Common myeloid progenitor, CD34-positive (primary cell): ENCODE data around the gene OR6M1. TPM values are rescaled to one million over a fixed set of nuclear protein-coding genes. Genes with fewer than 3 reads are reported as not detected.

ENCODE experiments used
- CTCF ChIA-PET: fragments of 350-600 bp; sonication (Branson Sonifier 250); formaldehyde crosslinking; loops from one replicate; lab custom pipeline; 2021; ENCODE audit warnings: antibody characterized with exemption; lab: Charles Lee
- POLR2A ChIA-PET: fragments of 350-600 bp; sonication (Branson Sonifier 250); formaldehyde crosslinking; loops from one replicate; lab custom pipeline; 2021; ENCODE audit warnings: antibody characterized with exemption; lab: Charles Lee
- DNase-seq, 3 donors: peaks; one replicate each; pipeline versions ENCODE4 v3.0.0 to v3.0.0-alpha.2; 2013
- H3K27ac ChIP-seq, 2 experiments: 1 replicate in 1 of 2; 2 replicates in 1 of 2; pipeline ENCODE4 v1.7.0; 2013; ENCODE audit warnings: inconsistent platforms in 2 of 2, low read length in 2 of 2, mild to moderate bottlenecking in 2 of 2, low read depth in 1 of 2, moderate library complexity in 1 of 2; ENCODE audit not compliant: severe bottlenecking in 2 of 2, insufficient read depth in 1 of 2, poor library complexity in 1 of 2
- H3K27me3 ChIP-seq, 5 experiments: replicated peaks in 2 of 5; 1 replicate in 3 of 5; 2 replicates in 2 of 5; pipeline versions ENCODE4 v1.6.1 to v1.7.0; 2013; ENCODE audit warnings: low read length in 4 of 5, mild to moderate bottlenecking in 2 of 5, moderate library complexity in 2 of 5, inconsistent platforms in 1 of 5; ENCODE audit not compliant: insufficient read depth in 5 of 5, control insufficient read depth in 4 of 5
- H3K36me3 ChIP-seq, 4 experiments: 1 replicate in 2 of 4; 2 replicates in 2 of 4; pipeline versions ENCODE4 v1.6.1 to v1.7.0; 2013; ENCODE audit warnings: low read length in 3 of 4, control low read depth in 1 of 4, mild to moderate bottlenecking in 1 of 4; ENCODE audit not compliant: control insufficient read depth in 4 of 4, insufficient read depth in 4 of 4
- H3K4me1 ChIP-seq, 4 experiments: 1 replicate in 3 of 4; 2 replicates in 1 of 4; pipeline versions ENCODE4 v1.6.1 to v1.7.1; 2013; ENCODE audit warnings: low read length in 3 of 4, mild to moderate bottlenecking in 3 of 4, control low read depth in 1 of 4, inconsistent platforms in 1 of 4, moderate library complexity in 1 of 4; ENCODE audit not compliant: control insufficient read depth in 4 of 4, insufficient read depth in 4 of 4; ENCODE audit errors: control extremely low read depth in 1 of 4
- H3K4me3 ChIP-seq, 7 experiments: 1 replicate in 4 of 7; 2 replicates in 3 of 7; pipeline versions ENCODE4 v1.5.1 to v1.7.0; 2013; ENCODE audit warnings: mild to moderate bottlenecking in 7 of 7, low read length in 6 of 7, moderate library complexity in 6 of 7, inconsistent platforms in 2 of 7, low read depth in 2 of 7, control low read depth in 1 of 7; ENCODE audit not compliant: insufficient read depth in 4 of 7, control insufficient read depth in 1 of 7; ENCODE audit errors: extremely low read depth in 1 of 7
- H3K9me3 ChIP-seq, 5 experiments: 1 replicate in 4 of 5; 2 replicates in 1 of 5; pipeline versions ENCODE4 v1.6.1 to v1.7.1; 2013; ENCODE audit warnings: low read length in 4 of 5, mild to moderate bottlenecking in 2 of 5, inconsistent platforms in 1 of 5, low read depth in 1 of 5, moderate library complexity in 1 of 5; ENCODE audit not compliant: control insufficient read depth in 4 of 5, insufficient read depth in 2 of 5; ENCODE audit errors: control extremely low read depth in 1 of 5
- WGBS: methylation state at CpG from one replicate; pipeline ENCODE4 v1.1.5; 2013; ENCODE audit not compliant: insufficient coverage; 5-methylcytosine and 5-hydroxymethylcytosine counted together
- polyA plus RNA-seq: library from polyadenylated mRNA; unstranded; fragments of 120-200 nt; gene quantifications from one replicate; pipeline ENCODE4 v1.2.1, GENCODE V29; 2013

Gene OR6M1, protein sequence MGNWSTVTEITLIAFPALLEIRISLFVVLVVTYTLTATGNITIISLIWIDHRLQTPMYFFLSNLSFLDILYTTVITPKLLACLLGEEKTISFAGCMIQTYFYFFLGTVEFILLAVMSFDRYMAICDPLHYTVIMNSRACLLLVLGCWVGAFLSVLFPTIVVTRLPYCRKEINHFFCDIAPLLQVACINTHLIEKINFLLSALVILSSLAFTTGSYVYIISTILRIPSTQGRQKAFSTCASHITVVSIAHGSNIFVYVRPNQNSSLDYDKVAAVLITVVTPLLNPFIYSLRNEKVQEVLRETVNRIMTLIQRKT
- polyA plus RNA-seq: not detected

DNA sequence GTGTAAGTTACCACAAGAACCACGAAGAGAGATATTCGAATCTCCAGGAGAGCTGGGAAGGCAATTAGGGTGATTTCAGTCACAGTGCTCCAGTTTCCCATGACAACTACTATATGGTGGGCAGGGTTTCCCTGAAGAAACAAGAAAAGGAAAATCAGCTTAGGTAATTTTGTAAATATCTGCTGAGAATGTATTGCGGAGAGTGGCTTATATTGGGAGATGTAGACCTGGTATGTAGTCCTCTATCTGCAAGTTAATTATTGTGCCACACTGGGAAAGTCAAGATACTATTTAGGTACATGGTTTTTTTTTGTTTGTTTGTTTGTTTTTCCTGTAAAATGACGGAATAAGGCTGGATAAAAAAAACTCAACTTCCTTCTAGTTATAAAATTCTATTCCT lies at the start of gene OR6M1:
OR6M1 (minus strand) TSS at position 101 of the 400 bp plus-strand sequence; CDS start at position 101, 0 bp downstream.
- Histone ChIP-seq H3K27ac (no peak within 1 kb of the TSS), H3K27me3 (no peaks in the 10 kb centered on the region), H3K36me3 (no peaks in the 10 kb centered on the region), H3K4me1 (no peaks in the 10 kb centered on the region), H3K4me3 (no peak within 1 kb of the TSS), H3K9me3 (no peaks in the 10 kb centered on the region)
- no peak for DNase-seq
- WGBS: 83% methylated on average over 3 of the region's 4 CpGs
- ChIA-PET POLR2A (no interaction called here), CTCF (no interaction called here)

DNA sequence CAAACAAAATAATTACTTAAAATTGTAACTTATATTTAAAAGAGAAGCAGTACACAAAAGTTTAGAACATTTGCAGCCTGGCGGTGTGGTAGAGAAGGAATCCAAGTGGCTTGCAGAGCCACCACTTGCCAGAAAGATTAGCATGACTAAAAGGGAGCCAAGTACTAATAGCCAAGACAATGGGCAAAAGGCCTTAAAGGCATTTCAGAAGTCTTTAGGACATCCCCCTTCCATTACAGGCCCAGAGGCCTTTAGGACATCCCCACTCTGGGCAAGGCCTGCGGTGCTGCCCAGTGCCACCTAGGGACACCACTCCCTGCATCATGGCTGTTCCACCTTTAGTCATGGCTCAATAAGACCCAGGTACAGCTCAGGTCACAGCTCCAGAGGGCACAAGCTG lies 46.9 kb upstream of the OR6M1 start:
- Histone ChIP-seq H3K4me3 (no peak overlapping the region), H3K36me3 (no peaks in the 10 kb centered on the region), H3K27me3 (no peaks in the 10 kb centered on the region), H3K27ac (no peak overlapping the region), H3K9me3 (peaks cover 0 to 4% (median 0%) of the 10 kb centered on the region in 5 experiments), H3K4me1 (peaks cover 0 to 12% (median 5%) of the 10 kb centered on the region in 4 experiments)
- POLR2A ChIA-PET: no interaction called here
- no peak for DNase-seq
- WGBS: 100% methylated on average over 2 of the region's 2 CpGs
- CTCF ChIA-PET: no interaction called here

DNA sequence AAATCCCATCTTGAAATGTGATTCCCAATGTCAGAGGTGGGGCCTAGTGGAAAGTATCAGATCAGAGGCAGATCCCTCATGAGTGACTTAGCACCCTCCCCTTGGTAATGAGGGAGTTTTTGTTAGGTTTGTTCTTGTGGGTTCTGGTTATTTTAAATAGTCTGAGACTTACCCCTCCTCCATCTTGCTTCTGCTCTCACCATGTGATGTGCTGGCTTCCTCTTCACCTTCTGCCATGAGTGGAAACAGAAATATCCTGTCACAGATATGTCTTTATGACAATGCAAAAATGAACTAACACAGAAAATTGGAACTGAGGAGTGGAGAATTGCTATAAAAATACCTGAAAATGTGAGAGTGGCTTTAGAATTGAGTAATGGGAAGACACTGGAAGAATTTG lies 46.2 kb upstream of the OR6M1 start:
- DNase-seq: peak in 2 of 3 donors; percentile 53 to 76
- Histone ChIP-seq H3K4me1 (peaks cover 0 to 12% (median 5%) of the 10 kb centered on the region in 4 experiments), H3K27me3 (no peaks in the 10 kb centered on the region), H3K36me3 (no peaks in the 10 kb centered on the region), H3K9me3 (peaks cover 0 to 4% (median 0%) of the 10 kb centered on the region in 5 experiments), H3K4me3 (no peak overlapping the region), H3K27ac (no peak overlapping the region)
- POLR2A ChIA-PET: no interaction called here
- CTCF ChIA-PET: no interaction called here

DNA sequence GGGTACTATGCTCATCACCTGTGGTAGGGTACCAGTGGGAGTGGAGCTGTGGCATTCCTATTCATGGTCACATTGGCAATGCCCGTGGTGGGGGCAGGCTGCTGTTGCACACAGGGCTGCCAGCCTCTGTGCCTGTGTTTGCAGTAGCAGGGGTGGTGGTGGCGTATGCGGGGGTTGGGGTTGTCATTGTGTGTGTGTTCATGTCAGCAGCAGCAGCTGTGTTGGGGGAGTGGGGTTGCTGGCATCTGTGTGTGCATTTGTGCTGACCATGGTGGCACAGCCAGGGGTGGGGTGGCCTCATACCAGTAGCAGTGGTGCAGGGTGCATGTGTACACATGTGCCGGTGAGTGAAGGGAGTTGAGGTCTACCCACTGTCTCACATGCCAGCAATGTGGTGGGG lies 45.0 kb upstream of the OR6M1 start:
- no peak overlapping the region for H3K4me3 ChIP-seq
- no peaks in the 10 kb centered on the region for H3K36me3 ChIP-seq
- ChIA-PET POLR2A (no interaction called here), CTCF (no interaction called here)
- no peak overlapping the region for H3K27ac ChIP-seq
- 100% methylated on average over 2 of the region's 4 CpGs for WGBS
- no peak for DNase-seq
- H3K4me1 ChIP-seq: peaks cover 0 to 12% (median 5%) of the 10 kb centered on the region in 4 experiments
- H3K9me3 ChIP-seq: peaks cover 0 to 4% (median 0%) of the 10 kb centered on the region in 5 experiments
- no peaks in the 10 kb centered on the region for H3K27me3 ChIP-seq

DNA sequence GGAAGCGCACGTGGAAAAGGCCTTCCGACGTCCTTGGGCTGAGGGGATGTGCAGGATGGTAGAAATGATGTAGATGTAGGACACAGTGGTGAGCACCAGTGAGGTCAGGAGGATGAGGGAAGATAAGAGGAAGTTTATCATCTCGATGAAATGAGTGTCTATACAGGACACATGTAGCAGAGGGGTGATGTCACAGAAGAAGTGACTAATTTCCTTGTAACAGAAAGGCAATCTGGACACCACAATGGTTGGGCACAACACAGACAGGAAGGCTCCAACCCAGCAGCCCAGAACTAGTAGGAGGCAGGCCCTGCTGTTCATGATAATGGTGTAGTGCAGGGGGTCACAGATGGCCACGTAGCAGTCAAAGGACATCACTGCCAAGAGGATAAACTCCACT lies 35.0 kb upstream of the OR6M1 start:
- WGBS: 87% methylated on average over 6 of the region's 6 CpGs
- ChIA-PET CTCF (no interaction called here), POLR2A (no interaction called here)
- Histone ChIP-seq H3K27me3 (no peaks in the 10 kb centered on the region), H3K9me3 (peaks cover 0 to 2% (median 0%) of the 10 kb centered on the region in 5 experiments), H3K4me3 (no peak overlapping the region), H3K36me3 (no peaks in the 10 kb centered on the region), H3K27ac (no peak overlapping the region), H3K4me1 (no peaks in the 10 kb centered on the region)
- peak in 1 of 3 donors; percentile 27 for DNase-seq

DNA sequence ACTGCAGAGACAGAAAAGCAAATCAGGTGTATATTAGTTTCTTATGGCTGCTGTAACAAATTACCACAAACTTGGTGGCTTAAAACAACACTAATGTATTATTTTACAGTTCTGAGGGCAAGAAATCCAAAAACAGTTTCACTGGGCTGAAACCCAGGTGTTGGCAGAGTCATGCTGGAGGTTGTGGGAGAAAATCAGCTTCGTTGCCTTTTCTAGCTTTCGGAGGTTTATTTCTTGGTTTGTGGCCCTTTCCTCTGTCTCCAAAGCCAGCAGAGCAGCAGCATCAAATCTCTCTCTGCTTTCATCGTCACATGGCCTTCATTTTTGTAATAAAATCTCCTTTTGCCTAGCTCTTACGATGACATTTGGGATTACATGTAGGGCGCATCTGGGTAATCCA lies 33.0 kb upstream of the OR6M1 start:
- CTCF ChIA-PET: no interaction called here

DNA sequence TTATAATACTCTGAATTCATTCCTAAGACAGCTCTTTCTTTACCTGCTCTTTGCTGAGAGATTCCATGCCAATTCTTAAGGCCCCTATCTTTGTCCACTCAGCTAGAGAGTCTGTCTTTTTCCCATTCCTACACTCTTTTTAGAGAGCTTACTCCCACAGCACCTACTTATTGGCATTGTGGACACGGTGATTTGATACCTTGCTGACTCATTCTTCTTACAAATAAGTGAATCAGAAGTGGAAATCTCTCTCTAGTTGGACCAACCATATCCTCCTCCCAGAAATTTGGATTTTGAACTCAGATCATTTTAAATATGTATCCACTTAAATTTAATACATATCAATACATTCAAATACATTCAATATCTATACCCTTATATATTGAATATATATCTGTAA lies 32.5 kb upstream of the OR6M1 start:
- Histone ChIP-seq H3K4me3 (no peak overlapping the region), H3K27me3 (no peaks in the 10 kb centered on the region), H3K9me3 (peaks cover 0 to 2% (median 0%) of the 10 kb centered on the region in 5 experiments), H3K36me3 (no peaks in the 10 kb centered on the region), H3K4me1 (no peaks in the 10 kb centered on the region), H3K27ac (no peak overlapping the region)
- CTCF ChIA-PET: no interaction called here
- WGBS: no CpG with 5 or more reads among the region's 1 CpG
- DNase-seq: no peak
- POLR2A ChIA-PET: no interaction called here

More for the DNA sequence above, 33.0 kb upstream of the OR6M1 start:
- WGBS: 78% methylated on average over 2 of the region's 5 CpGs
- Histone ChIP-seq H3K27ac (no peak overlapping the region), H3K36me3 (no peaks in the 10 kb centered on the region), H3K9me3 (peaks cover 0 to 2% (median 0%) of the 10 kb centered on the region in 5 experiments), H3K4me3 (no peak overlapping the region), H3K27me3 (no peaks in the 10 kb centered on the region), H3K4me1 (no peaks in the 10 kb centered on the region)
- POLR2A ChIA-PET: no interaction called here
- DNase-seq: no peak
